Suprapubic skin (tissue), 4 donors: ENCODE measurements around the gene SYT1.

Experiments
- POLR2A ChIP-seq, 2 donors: fragments of 450-650 bp; IDR thresholded peaks; one replicate each; pipeline ENCODE4 v1.6.1; 2017; ENCODE audit warnings: antibody characterized with exemption in 2 of 2, mild to moderate bottlenecking in 2 of 2, moderate library complexity in 2 of 2
- POLR2AphosphoS5 ChIP-seq, 3 donors: sonication (generic); formaldehyde crosslinking; IDR thresholded peaks; one replicate each; pipeline ENCODE4 v1.6.1; 2017; ENCODE audit warnings: antibody characterized with exemption in 3 of 3
- TF ChIP-seq, protein P1 (sequence below), 2 donors: fragments of 200-600 bp in 1 of 2; fragments of 450-650 bp in 1 of 2; sonication (generic) in 1 of 2; IDR thresholded peaks; one replicate each; pipeline ENCODE4 v1.5.1; 2016 to 2019; ENCODE audit warnings: antibody characterized with exemption in 2 of 2, mild to moderate bottlenecking in 1 of 2, moderate library complexity in 1 of 2

DNA sequence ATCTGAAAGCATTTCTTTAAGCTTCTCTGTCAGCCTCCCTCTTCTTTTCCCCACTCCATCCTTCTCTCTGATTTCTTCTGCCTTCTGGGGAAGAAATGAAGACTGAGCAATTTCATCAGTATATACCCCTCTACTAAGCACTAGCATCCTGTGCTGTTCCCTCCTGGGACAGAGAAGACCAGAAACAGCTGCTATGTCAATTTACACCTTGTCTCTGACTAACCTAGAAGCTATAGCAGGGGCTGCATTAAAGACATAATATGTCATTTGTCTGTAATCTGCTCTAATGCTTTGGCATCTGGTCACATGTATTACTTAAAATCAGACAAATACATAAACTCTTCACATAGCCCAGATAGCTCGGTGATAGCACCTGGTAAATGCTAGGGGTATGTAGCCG, 529.3 kb downstream of the SYT1 start:
- TF ChIP-seq, protein P1, sequence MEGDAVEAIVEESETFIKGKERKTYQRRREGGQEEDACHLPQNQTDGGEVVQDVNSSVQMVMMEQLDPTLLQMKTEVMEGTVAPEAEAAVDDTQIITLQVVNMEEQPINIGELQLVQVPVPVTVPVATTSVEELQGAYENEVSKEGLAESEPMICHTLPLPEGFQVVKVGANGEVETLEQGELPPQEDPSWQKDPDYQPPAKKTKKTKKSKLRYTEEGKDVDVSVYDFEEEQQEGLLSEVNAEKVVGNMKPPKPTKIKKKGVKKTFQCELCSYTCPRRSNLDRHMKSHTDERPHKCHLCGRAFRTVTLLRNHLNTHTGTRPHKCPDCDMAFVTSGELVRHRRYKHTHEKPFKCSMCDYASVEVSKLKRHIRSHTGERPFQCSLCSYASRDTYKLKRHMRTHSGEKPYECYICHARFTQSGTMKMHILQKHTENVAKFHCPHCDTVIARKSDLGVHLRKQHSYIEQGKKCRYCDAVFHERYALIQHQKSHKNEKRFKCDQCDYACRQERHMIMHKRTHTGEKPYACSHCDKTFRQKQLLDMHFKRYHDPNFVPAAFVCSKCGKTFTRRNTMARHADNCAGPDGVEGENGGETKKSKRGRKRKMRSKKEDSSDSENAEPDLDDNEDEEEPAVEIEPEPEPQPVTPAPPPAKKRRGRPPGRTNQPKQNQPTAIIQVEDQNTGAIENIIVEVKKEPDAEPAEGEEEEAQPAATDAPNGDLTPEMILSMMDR (IDR thresholded peaks at IDR 0.05): no peak
- TF ChIP-seq POLR2AphosphoS5 (IDR thresholded peaks at IDR 0.05) (no peak), POLR2A (IDR thresholded peaks at IDR 0.05) (no peak)
